GM12892 (cell line): ENCODE data around the gene LSMEM2.

Experiments
- POLR2A ChIP-seq: IDR thresholded peaks from 2 replicates; pipeline ENCODE4 v1.6.1; 2011; ENCODE audit warnings: low read depth, low read length, control low read depth
- POLR2AphosphoS5 ChIP-seq: IDR thresholded peaks from 2 replicates; pipeline ENCODE4 v1.6.1; 2011; ENCODE audit warnings: low read depth, low read length, control low read depth

DNA sequence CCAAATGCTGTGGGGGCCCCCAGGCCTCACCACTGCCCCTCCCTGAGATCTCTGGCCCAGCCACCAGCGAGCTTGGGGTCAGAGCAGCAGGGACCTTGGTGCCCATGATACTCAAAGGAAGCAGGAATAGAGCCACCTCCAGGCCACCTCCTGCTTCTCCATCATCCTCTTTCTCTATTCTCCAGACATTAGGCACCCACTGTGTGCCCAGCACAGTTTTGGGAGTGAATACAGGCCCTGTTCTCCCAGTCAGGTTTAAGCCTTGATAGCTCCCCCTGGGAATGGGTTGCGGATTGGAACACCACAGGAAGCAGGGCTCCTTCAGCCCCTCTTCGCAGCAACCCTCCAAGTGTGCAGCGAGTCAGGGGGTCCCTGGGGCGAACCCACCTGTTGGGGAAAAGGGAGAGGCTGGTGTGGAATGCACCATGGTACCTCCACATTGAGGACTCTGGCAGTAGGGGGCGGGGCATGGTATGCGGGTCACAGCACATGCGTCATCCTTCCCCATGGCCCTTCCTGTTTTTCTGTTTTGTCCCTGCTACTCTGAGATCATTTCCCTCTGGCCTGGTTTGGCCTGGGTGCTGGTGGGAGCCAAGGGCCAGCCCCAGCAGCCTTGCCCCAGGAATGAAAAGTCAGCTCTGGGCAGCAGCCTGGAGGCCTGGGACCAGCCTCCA lies 24.2 kb upstream of the LSMEM2 start:
- TF ChIP-seq POLR2A: no peak
- TF ChIP-seq POLR2AphosphoS5: no peak; the same call in 1 of the 2 replicates
